Body of pancreas (tissue), 4 donors: Measurements from ENCODE around the gene OSBPL10.

Experiments used
- POLR2A ChIP-seq, 3 donors: fragments of 450-650 bp; IDR thresholded peaks; one replicate each; pipeline ENCODE4 v1.6.1; 2016; ENCODE audit warnings: antibody characterized with exemption in 3 of 3, mild to moderate bottlenecking in 2 of 3
- TF ChIP-seq, protein P1 (sequence below), 7 experiments: fragments of 450-650 bp in 4 of 7; fragments of 200-600 bp in 3 of 7; sonication (generic) in 3 of 7; IDR thresholded peaks; one replicate each; pipeline ENCODE4 v1.5.1; 2016 to 2019; ENCODE audit warnings: antibody characterized with exemption in 7 of 7

- TF ChIP-seq POLR2A (IDR thresholded peaks at IDR 0.05), result no peak
- TF ChIP-seq, protein P1, sequence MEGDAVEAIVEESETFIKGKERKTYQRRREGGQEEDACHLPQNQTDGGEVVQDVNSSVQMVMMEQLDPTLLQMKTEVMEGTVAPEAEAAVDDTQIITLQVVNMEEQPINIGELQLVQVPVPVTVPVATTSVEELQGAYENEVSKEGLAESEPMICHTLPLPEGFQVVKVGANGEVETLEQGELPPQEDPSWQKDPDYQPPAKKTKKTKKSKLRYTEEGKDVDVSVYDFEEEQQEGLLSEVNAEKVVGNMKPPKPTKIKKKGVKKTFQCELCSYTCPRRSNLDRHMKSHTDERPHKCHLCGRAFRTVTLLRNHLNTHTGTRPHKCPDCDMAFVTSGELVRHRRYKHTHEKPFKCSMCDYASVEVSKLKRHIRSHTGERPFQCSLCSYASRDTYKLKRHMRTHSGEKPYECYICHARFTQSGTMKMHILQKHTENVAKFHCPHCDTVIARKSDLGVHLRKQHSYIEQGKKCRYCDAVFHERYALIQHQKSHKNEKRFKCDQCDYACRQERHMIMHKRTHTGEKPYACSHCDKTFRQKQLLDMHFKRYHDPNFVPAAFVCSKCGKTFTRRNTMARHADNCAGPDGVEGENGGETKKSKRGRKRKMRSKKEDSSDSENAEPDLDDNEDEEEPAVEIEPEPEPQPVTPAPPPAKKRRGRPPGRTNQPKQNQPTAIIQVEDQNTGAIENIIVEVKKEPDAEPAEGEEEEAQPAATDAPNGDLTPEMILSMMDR (IDR thresholded peaks at IDR 0.05), result no peak
Observed at GRCh38 chr3:31959951-31960792, 20.9 kb downstream of the OSBPL10 start.
